ENCODE data around the gene SCNM1. TPM values are rescaled to one million over a fixed set of nuclear protein-coding genes. Genes with fewer than 3 reads are reported as not detected.
"Not testable (repeated sequence)": the region's sequence is repeated elsewhere in the genome, so short reads cannot be mapped to it uniquely, and the experiment has no call there.

SCNM1 gene
- total RNA-seq, 1 donor from 2014 or later, result 27.3 TPM

DNA sequence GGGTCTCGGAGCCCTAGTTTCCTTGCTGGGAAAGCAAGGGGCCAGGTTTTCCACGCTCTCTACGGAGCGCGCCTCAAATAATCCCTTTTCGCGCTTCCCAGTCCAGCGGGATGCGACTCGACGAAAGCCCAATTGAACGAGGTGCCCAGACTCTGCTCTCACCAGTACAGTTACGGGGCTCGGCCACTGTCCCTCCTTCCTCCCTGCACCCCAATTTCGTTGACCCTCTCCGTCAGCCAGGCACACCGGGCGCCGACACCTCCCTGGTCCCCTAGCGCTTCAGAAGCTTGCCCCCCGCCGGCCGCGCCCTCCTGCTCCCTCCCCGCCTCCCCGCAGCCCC lies 19.9 kb upstream of the SCNM1 start:
- DNase-seq (ENCODE audit: low spot score in 2 of 2) (no peak), FAIRE-seq (no peak)

DNA sequence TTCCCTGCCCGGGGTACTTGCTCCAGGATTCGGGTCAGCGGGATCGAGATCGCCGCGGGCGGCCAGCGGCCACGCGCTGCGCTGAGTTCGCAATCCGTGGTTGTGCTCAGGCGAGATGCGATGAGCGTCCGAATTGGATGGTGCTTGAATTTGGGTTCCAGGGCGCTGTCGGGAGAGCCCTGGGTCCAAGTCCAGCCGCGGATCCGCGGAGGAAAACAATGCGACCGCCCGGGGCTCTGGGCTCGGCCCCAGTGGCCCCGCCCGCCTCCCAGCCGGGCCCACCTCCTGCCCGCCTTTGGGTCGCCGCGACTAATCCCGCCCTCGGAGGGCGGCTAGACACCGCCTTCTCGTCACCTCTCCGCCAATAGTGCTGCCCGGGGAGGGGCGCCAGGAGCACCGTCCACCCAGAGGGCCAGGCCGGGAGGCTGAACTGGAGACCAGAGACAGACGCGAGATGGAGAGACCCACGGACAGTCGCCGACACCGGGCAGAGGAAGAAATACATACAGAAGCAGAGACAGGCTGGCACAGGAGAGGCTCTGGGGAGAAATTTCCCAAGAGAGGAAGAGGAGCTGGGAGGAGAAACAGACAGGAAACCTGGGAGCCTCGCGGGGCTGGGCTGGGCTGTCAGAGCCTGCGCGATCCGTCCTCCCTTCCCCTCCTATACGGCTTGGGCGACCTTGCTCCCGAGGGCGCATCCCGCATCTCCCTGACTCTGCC lies 19.4 kb upstream of the SCNM1 start, which contains the start of gene SEMA6C:
Gene SEMA6C (minus strand): TSS at position 220 of the 720 bp plus-strand sequence. CDS start 4,010 bp downstream, outside the sequence.
- no peak for FAIRE-seq
- DNase-seq (ENCODE audit: low spot score in 2 of 2), result peak; percentile 89 to 93

DNA sequence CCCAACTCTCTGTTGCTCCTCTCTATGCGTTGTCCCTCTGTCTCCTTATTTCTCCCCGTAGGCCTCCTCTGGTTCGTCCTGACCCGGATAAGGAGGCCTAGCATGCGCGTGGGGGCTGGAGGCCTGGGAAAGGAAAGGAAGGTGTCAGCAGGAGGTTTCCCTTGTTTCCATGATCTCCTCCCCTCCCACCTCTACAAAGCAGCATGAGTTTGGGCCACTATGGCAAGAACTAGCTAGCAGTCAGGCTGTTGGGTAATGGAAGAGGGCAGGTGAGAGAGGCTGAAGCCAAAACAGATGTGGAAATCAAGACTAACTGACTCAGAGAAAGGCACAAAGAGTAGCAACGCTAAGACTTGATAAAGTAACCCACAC lies 18.8 kb upstream of the SCNM1 start:
- FAIRE-seq (no peak), DNase-seq (ENCODE audit: low spot score in 2 of 2) (no peak)

DNA sequence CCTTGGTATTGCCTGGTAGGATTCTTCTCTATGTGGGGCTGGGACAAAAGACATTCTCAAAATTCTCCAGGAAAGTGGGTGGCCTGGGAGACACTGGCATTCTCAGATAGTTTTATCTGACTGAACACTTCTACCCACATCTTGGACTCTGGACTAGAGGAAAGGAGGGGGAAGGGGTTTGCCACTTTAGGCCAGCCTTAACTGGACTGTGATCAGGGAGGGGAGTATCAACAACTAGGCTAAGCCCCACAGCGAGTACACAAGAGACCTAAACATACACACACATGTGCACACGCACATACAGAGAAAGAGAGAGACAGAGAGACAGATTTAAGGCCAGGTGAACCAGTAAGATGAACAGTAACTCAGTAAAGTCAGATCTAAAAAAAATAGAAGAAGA lies 18.3 kb upstream of the SCNM1 start:
- FAIRE-seq (no peak), DNase-seq (ENCODE audit: low spot score in 2 of 2) (no peak)

DNA sequence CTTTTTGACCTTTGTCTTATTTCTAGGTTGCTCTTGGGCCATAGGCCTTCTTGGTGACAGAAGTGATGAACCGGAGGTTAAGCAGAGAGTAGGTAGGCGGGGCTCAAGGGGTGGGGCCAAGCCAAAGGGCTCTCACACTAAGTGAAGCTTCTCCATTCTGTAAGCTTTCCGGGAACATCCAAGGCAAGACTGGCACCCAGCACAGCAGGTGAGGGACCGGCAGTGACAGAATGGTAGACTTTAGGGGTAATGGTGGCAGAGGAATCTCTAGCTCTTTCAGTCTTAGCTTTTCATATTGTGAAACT lies 9.5 kb upstream of the SCNM1 start, which contains the start of gene TNFAIP8L2:
Gene TNFAIP8L2 (plus strand): TSS at position 135 of the 305 bp plus-strand sequence. CDS start 2,049 bp downstream, outside the sequence.
- DNase-seq (ENCODE audit: low spot score in 2 of 2) (no peak), FAIRE-seq (no peak)

DNA sequence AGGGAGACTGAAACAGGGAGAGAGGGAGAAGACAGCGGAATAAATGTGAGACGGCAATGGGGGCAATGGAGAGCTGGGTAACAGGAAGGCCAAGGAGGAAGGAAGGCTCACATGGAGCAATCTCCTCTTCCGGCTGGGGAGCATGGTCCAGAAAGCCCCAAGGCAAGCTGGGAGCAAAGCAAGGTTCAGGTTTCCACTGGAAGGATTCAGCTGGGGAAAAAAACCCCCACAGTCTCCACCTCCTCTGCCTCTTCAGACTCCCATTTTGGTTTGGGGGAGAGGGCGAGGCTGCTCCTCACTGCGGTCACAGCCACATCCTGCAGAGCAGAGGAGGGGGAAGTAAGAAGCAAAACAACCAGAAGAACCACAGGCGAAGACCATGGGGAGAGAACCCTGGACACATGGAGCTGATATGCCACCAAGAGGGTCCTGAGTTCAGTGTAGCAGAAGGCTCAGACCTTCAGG lies 8.8 kb upstream of the SCNM1 start:
- no peak for DNase-seq (ENCODE audit: low spot score in 2 of 2)
- FAIRE-seq, result no peak

DNA sequence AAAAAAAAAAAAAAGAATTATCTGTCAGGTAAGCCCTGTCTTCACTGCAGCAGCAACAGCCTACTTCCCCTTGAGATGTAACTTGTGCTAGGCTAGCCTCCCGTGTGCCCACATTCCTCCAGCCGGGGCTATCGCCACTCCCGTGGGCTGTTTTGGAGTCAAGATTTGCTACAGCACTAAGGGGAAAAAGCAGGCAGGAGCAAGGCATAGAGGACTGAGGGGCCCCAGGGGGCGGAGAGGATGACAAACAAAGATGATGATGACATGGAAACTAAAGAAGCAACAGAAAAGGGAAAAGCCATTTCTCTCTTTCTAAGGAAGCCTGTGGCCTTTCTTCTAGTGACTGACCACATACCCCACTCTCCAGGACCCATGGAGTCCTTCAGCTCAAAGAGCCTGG lies 7.6 kb upstream of the SCNM1 start:
- DNase-seq (ENCODE audit: low spot score in 2 of 2), result no peak
- FAIRE-seq, result no peak

DNA sequence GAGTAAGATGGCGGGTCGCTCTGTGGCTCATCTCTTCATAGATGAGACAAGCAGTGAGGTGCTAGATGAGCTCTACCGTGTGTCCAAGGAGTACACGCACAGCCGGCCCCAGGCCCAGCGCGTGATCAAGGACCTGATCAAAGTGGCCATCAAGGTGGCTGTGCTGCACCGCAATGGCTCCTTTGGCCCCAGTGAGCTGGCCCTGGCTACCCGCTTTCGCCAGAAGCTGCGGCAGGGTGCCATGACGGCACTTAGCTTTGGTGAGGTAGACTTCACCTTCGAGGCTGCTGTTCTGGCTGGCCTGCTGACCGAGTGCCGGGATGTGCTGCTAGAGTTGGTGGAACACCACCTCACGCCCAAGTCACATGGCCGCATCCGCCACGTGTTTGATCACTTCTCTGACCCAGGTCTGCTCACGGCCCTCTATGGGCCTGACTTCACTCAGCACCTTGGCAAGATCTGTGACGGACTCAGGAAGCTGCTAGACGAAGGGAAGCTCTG lies 7.1 kb upstream of the SCNM1 start:
- DNase-seq (ENCODE audit: low spot score in 2 of 2) (no peak), FAIRE-seq (no peak)

DNA sequence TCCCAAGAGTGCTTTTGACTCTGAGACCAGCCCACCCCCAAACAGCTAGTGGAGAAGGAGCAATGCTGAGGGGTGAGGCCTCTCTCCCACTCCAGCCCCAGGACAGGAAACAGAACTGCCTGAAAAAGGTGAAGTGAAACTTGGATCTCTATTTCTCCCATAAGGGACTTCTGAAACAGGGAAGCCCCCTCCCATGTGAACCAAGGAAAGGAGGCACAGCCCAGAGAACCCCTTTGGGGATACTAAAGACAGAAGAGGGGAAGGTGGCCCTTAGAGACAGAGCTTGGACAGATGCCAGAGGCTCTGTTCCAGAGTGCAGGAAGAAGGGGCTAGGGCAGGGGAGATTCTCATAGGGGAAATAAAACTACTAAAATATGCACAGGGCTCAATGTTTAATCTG lies 6.6 kb upstream of the SCNM1 start:
- FAIRE-seq, result no peak

DNA sequence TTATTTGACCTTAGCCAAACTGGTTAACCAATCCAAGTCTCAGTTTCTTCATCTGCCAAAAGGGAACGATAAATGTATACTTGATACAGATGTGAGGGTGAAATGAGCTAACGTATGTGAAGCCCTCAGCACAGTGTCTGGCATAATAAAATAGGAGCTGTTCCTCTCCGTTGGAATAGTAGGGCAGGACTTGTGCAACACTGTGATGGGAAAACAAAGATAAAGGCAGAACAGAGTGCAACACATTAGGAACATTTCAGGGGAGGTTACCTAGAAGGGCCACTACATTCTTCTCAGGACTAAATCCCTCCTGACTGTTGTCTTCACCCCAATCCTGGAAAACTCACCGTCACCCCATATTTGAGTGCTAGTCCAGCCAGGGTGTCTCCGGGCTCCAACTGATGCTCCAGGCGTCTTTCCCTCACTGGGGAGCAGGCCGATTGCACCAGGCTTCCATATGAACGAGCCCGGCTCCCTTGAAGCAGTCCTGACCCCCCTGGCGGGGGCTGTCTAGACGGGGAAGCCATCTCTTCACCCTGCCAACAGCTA lies 1.1 kb upstream of the SCNM1 start:
- FAIRE-seq (no peak), DNase-seq (ENCODE audit: low spot score in 2 of 2) (no peak)

More for the DNA sequence above, 6.6 kb upstream of the SCNM1 start:
- no peak for DNase-seq (ENCODE audit: low spot score in 2 of 2)

DNA sequence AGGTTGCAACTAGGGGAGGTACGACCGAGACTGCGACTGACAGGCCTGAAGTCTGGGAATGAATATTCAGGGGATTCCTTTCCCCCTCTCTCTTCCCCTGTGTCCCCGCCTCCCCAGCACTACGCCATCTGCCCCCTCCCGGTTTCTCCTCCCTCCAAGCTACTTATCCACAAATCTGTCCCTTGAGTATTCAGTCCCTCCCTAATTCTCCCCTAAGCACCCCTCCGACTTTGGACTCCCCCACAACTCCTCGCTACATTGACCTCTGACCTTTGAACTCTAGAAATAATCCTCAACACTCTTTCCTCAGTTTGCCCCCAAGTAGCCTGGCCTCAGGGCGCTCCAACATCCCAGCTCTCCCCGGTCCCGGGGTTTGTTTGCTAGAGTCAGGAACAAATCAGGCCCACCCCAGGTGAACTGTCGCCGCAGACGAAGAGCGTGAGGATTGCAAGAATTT lies 635 bp upstream of the SCNM1 start:
- DNase-seq (ENCODE audit: low spot score in 2 of 2), result peak; percentile 34 to 60
- FAIRE-seq, result no peak

DNA sequence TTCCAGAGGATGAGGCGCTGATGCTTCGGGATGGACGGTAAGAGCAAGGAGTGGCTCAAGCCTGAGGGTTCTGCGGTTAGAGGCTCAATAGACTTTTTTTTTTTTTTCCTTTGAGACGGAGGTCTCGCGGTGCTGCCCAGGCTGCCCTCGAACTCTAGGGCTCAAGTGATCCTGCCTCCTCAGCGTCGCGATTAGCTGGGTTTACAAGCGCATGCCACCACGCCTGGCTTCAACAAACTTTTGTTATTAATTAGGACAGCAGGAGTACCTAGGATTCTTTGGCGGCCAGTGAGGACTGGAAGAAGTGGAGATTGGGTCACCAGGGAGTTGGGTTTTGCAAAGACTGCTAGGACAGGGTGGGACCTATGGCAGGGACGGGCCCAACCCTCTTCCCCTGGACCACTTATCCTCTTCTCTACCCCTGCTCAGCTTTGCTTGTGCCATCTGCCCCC lies 587 bp downstream of the SCNM1 start:
- no peak for DNase-seq (ENCODE audit: low spot score in 2 of 2)
- FAIRE-seq, result no peak

DNA sequence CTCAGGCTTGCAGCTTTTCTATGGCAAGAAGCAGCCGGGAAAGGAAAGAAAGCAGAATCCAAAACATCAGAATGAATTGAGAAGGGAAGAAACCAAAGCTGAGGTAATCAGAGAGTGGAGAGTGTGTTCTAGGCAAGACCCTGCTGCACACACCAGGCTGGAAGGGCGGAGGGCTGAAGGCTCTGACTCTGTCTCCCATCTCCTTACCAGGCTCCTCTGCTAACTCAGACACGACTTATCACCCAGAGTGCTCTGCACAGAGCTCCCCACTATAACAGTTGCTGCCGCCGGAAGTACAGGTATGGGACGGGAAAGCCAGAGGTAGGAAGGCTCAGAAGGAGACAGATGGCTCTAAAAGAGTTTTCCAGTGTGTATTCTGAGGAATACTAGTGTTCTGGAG lies 1.2 kb downstream of the SCNM1 start:
- DNase-seq (ENCODE audit: low spot score in 2 of 2), result no peak
- FAIRE-seq, result no peak

DNA sequence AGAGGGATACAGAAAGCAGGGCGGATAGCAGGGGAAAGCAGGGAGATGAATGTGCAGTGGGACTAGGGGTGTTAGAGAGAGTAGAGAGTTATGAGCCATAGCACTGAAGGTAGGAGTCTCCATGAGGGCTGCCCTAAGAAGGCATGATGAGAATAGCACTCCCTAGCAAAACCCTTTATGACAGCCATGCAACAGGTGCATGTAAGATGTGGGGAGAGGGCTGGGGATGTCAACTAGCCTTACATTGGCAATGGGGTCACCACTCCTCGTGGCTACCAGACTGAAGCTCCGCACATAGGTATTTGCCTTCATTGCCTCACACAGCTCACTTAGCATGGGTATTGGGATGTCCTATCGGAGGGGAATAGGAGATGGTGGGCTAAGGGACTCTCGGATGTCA lies 5.2 kb downstream of the SCNM1 start:
- DNase-seq (ENCODE audit: low spot score in 2 of 2) (no peak), FAIRE-seq (no peak)

DNA sequence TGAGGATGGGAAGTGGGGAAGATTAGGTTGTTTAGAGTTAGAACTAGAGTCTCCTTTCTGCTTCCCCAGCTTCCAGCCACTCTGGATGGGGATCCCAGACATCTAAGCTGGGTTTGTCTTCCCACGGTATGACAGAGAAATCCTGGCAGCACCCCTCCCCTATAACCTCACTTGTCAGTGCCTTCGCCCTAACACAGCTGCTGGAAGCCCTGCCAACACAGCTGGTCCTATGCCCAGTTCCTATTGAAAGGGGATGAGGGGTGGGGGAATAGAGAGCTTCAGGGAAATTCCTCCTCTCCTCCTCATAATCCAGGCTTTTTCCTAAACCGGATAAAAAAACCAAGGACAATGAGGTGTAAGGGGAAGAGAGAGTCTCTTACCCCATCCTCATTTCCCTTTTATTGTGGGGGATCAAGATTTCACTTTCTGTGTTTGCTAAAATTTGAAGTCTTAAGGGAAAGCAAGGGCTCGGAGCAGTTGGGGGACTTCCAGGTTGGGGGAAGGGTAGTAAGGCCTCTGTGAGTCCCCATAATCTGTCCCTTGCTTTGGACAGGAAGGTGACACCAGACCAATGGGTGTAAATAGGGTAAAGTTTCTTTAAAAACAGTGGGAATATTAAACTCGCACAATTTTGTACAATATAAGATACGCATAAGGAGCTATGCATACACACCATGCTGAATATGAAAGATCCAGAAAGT lies 9.2 kb downstream of the SCNM1 start:
- peak; percentile 59 for DNase-seq (ENCODE audit: low spot score in 2 of 2)

DNA sequence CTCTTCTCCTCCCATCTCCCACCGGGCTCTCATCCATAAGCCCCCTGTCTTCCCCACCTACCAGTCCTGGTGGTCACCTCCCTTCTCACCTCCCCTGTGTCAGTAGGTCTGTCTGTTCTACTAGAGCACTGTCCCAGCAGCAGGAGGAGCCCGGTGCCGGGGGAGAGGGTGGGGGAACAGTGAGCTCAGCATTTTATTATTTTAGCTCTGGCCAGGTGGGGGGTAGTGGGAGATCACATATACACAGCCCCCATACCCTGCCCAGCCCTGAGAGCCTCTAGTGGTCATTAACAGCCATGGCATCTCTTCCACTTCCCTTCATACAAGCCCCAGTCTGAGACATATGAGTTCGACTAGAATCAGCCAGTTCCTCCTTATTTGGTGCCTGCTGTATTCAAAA lies 9.9 kb downstream of the SCNM1 start, which contains the start of gene TMOD4:
Gene TMOD4 (minus strand): TSS at position 119 of the 400 bp plus-strand sequence. CDS start 1,106 bp downstream, outside the sequence.
- DNase-seq (ENCODE audit: low spot score in 2 of 2) (no peak), FAIRE-seq (no peak)

More for the DNA sequence above, 9.2 kb downstream of the SCNM1 start:
- no peak for FAIRE-seq

DNA sequence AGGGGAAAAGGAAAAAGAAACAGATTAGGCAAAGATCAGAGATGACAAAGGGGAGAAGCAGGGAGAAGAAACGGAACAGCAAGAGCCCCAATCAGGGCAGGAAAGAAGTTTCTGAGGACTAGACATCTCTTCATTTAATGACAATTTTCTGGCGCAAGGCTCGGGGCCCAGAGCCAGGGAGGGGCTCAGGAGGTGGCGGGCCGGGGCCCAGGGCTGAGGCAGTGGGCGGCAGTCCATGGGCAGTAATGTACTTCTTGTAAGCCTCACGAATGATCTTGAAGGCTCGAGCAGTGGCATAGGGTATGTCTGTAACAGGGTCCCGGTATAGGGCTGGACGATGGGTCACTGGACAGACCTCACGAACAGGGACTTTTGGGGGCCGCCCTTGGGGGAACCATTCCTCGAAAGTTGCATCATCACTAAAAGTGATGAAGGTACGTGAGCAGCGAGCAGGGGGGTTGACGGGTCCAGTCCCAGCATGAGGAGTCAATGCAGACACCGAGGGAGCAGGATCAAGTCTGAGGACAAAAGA lies 10.6 kb downstream of the SCNM1 start:
- no peak for DNase-seq (ENCODE audit: low spot score in 2 of 2)
- no peak for FAIRE-seq

DNA sequence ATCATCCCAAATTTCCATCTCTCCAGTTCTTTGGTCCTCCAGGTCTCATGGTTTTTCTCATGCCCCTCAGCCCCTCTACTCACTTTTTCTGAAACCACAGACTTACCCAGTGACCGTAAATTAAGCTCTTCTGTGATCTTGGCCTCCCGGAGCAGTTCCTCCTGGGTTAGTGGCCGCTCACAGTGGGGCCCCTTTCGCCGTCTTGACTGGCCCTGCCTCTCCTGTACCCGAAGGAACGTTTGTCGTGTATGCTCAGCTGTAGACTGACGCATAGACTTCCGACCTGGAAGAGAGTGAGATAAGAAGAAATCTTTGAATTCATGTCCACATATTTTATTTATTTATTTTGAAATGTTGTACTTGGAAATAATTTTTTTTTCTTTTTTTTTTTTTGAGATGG lies 18.3 kb downstream of the SCNM1 start:
- FAIRE-seq (no peak), DNase-seq (ENCODE audit: low spot score in 2 of 2) (no peak)

DNA sequence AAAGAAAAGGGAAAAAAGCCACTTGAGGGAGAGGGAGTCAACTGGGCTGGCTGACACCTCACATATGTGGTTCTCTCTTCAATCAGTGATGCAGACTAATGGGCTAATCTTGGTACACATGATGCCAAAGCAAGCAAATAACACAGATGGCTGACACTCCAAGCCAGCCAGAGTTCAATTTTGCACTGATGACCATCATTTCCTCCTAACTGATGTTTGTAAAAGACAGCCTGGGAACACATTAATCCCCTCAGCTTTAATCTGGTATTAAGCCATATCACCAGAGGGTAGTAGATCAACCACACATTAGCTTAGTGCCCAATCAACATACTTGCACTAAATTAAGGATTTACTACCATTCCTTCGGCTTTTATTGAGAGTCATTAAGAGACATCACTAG lies 21.3 kb downstream of the SCNM1 start:
- FAIRE-seq (no peak), DNase-seq (ENCODE audit: low spot score in 2 of 2) (no peak)

DNA sequence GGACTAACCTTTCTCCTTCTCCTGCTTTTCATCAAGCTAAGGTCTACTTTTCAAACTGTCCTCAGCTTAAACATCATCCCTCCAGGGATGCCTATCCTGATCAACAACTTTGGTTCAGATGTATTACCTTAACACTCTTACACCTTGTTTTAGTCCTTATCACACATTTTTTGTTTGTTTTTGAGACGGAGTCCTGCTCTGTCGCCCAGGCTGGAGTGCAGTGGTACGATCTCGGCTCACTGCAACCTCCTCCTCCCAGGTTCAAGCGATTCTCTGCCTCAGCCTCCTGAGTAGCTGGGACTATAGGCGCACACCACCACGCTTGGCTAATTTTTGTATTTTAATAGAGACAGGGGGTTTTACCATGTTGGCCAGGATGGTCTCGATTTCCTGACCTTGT lies 22.7 kb downstream of the SCNM1 start:
- not testable (repeated sequence) for FAIRE-seq; DNase-seq (ENCODE audit: low spot score in 2 of 2)
